C4-2B (cell line): ENCODE data around the gene FZD8.
A peak's percentile ranks its signal among the peaks of the same experiment; 100 is the strongest.

Source experiments
- H3K27ac ChIP-seq: fragments of 450-650 bp; 2 replicates; pipeline ENCODE4 v1.5.1; 2017
- ZFX ChIP-seq: fragments of 450-650 bp; IDR thresholded peaks from 2 replicates; pipeline ENCODE4 v1.6.1; 2017
- TF ChIP-seq, protein P1 (sequence below): fragments of 450-650 bp; conservative IDR thresholded peaks from 2 replicates; pipeline ENCODE4 v1.5.1; 2017; ENCODE audit warnings: mild to moderate bottlenecking

Gene FZD8

DNA sequence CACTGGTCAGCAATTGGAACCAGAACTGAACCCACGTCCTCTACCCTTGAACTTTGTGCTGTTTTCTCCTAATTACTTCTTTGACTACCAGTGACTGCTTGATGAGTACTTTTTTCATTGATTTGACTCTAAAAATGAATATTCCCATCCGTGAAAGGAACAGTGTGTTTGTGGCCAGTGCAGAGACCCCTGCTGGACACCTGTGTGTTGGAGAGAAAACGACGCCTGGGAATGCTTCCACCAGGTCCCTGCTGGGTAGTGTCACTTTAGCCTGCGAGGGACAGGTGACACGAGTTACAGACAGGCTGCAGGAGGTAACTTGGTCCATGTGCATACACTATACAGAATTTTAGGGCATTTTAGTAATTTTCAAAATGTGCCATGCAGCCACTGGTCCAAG lies 43.7 kb downstream of the FZD8 start:
- TF ChIP-seq ZFX, result no peak
- TF ChIP-seq, protein P1, sequence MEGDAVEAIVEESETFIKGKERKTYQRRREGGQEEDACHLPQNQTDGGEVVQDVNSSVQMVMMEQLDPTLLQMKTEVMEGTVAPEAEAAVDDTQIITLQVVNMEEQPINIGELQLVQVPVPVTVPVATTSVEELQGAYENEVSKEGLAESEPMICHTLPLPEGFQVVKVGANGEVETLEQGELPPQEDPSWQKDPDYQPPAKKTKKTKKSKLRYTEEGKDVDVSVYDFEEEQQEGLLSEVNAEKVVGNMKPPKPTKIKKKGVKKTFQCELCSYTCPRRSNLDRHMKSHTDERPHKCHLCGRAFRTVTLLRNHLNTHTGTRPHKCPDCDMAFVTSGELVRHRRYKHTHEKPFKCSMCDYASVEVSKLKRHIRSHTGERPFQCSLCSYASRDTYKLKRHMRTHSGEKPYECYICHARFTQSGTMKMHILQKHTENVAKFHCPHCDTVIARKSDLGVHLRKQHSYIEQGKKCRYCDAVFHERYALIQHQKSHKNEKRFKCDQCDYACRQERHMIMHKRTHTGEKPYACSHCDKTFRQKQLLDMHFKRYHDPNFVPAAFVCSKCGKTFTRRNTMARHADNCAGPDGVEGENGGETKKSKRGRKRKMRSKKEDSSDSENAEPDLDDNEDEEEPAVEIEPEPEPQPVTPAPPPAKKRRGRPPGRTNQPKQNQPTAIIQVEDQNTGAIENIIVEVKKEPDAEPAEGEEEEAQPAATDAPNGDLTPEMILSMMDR, result peak; percentile 63
- no peak overlapping the region for H3K27ac ChIP-seq

DNA sequence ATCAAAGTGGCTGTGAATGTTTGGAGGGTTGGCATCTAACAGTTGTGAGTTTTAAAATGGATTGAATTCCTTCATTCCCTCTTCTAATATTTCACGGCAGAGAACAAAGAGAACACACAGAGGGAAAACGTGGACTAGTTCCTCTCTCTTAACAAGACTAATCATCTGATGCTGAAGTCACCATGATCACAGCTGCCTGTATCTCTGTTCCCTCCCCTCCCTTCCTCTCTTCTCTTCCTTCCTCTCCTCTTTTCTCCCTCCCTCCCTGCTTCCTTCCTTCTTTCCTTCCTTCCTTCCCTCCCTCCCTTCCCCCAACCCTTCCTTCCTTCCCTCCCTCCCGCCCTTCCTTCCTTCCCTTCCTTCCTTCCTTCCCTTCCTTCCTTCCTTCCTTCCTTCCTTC lies 47.0 kb downstream of the FZD8 start:
- H3K27ac ChIP-seq, result no peak overlapping the region
- no peak for TF ChIP-seq ZFX
- TF ChIP-seq, protein P1, result no peak

DNA sequence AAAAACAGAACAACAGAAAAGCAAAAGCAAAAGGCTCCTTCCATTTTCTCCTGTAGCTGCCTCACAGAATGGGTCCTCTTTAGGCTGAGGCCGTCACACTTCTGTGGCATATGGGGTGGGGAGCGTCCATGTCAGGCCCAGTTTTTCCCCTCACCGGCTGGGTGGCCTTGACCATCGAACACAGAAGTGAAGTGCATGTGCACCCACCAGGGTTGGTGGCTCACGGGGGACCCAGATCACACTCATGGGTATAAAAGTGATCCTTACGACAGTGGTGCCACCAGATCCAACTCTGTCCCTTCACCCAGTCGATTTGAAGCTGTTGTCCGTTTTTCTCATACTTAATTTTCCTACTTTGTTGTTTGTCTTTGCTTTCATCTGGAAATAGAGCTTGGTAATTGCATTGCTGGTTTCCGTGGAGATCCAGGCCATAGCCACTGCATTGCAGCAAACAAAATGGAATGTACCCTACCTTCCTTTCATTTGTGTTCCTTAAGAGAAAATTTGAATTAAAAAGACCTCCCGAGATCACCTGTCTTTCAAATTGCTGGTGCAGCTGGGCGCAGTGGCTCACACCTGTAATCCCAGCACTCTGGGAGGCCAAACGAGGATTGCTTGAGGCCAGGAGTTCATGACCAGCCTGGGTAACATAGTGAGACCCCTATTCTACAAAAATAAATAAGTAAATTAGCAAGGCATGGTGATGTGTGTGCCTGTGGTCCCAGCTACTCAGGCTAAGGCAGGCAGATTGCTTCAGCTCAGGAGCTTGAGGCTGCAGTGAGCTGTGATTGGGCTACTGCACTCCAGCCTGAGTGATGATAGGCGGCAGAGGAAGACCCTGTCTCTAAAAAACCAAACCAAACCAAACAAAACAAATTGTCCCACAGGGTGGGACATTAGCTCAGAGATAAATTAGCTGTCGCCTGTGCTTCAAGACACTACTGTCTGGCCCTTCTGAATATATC lies 47.7 kb downstream of the FZD8 start:
- no peak overlapping the region for H3K27ac ChIP-seq
- no peak for TF ChIP-seq ZFX
- TF ChIP-seq, protein P1, result no peak

DNA sequence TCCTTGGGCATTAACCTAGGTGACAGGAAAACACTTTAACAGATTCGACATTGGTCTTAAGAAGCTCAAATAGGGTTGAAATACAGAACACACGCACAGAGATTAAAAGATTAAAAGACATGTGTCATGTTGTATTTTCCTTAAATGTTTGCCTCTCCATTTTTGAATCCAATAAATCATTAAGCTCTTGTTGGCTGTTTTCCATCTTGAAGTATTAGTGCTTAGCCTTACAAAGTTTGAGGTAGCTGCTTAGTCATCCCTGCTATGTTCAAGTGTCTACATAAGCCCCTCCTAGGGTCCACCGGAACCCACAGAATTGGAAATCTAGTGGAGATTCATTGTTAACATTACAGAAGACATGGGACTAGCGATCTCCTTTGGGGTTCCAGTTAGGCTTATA lies 49.7 kb downstream of the FZD8 start:
- no peak for TF ChIP-seq ZFX
- TF ChIP-seq, protein P1, result no peak
- no peak overlapping the region for H3K27ac ChIP-seq

DNA sequence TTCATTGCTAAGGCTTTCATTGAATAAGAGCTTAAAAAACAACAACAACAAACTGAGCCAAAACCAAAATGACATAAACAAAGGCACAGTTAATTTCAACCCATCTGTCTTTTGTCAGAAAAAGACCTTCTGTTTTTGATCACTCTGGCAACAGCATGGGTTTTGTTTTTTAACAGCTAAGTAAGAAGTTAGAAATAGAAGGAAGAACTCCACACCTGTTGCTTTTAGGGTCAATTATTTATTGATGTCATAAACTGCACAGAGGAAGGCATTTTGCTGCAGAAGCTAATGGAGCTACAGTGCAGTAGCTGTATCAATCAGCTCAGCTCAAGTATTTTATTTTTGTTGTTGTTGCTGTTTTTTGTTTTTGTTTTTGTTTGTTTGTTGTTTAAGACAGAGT lies 53.3 kb downstream of the FZD8 start:
- TF ChIP-seq ZFX, result no peak
- TF ChIP-seq, protein P1, result no peak
- H3K27ac ChIP-seq, result no peak overlapping the region
